ENCODE results near the gene STPG4.

DNA sequence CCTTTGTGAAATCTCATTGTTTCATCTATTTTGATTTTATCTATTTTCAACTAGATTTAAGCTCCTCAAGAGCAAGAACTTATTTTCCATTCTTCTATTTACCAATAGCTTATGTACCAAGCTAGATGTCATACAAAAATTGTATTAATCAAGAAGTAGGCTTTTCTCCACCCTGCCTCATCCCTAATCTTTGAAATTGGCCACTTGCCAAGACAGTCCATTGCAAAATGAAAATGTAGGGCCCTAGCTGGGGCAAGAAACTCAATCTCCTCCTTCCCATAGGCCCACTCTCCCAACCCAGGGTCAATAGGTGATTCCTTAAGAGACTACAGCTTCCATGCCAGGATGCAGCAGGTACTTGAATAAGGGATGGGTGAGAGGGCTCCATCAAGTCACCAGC lies 39.3 kb upstream of the STPG4 start:
- TF ChIP-seq, protein P1, sequence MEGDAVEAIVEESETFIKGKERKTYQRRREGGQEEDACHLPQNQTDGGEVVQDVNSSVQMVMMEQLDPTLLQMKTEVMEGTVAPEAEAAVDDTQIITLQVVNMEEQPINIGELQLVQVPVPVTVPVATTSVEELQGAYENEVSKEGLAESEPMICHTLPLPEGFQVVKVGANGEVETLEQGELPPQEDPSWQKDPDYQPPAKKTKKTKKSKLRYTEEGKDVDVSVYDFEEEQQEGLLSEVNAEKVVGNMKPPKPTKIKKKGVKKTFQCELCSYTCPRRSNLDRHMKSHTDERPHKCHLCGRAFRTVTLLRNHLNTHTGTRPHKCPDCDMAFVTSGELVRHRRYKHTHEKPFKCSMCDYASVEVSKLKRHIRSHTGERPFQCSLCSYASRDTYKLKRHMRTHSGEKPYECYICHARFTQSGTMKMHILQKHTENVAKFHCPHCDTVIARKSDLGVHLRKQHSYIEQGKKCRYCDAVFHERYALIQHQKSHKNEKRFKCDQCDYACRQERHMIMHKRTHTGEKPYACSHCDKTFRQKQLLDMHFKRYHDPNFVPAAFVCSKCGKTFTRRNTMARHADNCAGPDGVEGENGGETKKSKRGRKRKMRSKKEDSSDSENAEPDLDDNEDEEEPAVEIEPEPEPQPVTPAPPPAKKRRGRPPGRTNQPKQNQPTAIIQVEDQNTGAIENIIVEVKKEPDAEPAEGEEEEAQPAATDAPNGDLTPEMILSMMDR (IDR thresholded peaks at IDR 0.05), result no peak
- TF ChIP-seq POLR2A (IDR thresholded peaks at IDR 0.05; ENCODE audit: low read depth) (no peak), POLR2AphosphoS5 (IDR thresholded peaks at IDR 0.05) (no peak)

Data from esophagus muscularis mucosa (tissue), 3 donors.